ENCODE results near the gene UTS2.

The UTS2 gene

DNA sequence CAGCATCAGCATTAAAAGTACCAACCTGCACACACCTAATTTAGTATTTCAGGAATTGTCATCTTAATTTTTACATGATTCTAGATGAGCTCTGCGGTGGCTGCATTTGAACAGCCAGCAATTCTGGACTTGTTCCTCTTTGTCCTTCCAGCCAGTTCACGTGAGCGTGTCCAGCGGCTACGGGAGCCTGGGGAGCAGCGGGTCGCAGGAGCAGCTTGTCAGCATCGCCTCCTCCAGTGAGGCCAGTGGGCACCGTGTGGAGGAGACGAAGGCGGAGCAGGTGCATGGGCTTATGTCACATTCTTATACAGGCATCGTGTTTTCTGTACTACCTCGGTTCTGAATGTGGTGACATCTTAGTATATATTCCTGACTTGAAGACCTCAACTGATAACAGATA, 43.1 kb downstream of the UTS2 start:
- DNase-seq, result no peak

DNA sequence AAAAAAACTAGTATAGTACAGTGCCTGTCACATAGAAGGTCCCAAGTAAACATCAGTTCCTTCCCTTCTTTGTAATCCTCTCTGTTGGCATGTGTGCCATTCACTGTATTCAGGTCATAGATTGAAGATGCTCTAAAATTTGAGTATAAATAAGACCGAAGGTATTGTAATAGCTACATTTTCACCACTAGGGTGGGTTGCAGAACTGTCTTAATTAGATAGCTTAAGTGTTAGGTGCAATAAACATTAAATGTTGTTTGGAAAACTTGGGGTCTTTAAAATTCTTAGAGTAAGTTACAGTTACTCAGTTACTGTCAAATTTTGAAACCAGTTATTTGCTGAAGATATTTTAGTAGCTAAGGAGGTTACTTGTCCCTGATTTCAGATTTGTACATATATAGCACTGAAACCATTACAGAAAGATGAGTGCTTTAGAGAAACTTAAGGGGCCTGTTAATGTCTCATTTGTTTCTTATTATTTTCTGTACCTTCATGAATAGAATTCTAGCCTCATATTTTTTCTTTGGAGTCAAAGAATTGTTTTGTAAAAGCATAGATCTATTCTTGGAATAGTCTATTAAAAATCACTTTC, 44.5 kb downstream of the UTS2 start:
- no peak for DNase-seq

DNA sequence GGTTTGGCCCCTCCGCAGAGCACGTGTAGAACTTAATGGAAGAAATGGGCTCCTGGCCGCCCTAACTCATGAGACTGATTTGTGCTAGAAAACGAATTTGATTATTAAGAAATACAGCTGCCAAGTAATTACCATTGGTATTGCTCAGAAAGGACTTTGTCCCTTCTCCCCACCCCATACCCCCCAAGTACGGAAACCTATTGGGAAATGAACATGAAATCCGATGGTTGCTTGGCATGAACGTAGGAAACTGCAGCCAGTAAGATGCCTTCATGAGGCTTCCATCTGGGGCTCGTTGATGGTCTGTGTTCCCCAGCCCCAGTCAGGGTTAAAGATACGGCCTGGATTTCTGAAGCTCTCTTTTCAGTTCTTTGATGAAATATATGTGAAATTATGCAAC, 47.4 kb downstream of the UTS2 start:
- no peak for DNase-seq
